ENCODE data around the gene DCAF7.

Gene DCAF7

GRCh38 chr17:63600569-63601438 lies 50.5 kb downstream of the DCAF7 start, which contains the start of gene TACO1:
TACO1 (plus strand) TSS chr17:63600895; CDS start chr17:63601084, 189 bp downstream.
- DNase-seq (ENCODE audit: low read depth in 2 of 2) = peak; percentile 88 to 89
- peak within 1 kb of the TSS; percentile 86 to 89 for H3K4me3 ChIP-seq (replicated peaks in 1 of 2; ENCODE audit: low read depth in 2 of 2, low read length in 2 of 2)
- TF ChIP-seq, protein P1, sequence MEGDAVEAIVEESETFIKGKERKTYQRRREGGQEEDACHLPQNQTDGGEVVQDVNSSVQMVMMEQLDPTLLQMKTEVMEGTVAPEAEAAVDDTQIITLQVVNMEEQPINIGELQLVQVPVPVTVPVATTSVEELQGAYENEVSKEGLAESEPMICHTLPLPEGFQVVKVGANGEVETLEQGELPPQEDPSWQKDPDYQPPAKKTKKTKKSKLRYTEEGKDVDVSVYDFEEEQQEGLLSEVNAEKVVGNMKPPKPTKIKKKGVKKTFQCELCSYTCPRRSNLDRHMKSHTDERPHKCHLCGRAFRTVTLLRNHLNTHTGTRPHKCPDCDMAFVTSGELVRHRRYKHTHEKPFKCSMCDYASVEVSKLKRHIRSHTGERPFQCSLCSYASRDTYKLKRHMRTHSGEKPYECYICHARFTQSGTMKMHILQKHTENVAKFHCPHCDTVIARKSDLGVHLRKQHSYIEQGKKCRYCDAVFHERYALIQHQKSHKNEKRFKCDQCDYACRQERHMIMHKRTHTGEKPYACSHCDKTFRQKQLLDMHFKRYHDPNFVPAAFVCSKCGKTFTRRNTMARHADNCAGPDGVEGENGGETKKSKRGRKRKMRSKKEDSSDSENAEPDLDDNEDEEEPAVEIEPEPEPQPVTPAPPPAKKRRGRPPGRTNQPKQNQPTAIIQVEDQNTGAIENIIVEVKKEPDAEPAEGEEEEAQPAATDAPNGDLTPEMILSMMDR (IDR thresholded peaks at IDR 0.05; ENCODE audit: low read depth, low read length) = no peak

DNA sequence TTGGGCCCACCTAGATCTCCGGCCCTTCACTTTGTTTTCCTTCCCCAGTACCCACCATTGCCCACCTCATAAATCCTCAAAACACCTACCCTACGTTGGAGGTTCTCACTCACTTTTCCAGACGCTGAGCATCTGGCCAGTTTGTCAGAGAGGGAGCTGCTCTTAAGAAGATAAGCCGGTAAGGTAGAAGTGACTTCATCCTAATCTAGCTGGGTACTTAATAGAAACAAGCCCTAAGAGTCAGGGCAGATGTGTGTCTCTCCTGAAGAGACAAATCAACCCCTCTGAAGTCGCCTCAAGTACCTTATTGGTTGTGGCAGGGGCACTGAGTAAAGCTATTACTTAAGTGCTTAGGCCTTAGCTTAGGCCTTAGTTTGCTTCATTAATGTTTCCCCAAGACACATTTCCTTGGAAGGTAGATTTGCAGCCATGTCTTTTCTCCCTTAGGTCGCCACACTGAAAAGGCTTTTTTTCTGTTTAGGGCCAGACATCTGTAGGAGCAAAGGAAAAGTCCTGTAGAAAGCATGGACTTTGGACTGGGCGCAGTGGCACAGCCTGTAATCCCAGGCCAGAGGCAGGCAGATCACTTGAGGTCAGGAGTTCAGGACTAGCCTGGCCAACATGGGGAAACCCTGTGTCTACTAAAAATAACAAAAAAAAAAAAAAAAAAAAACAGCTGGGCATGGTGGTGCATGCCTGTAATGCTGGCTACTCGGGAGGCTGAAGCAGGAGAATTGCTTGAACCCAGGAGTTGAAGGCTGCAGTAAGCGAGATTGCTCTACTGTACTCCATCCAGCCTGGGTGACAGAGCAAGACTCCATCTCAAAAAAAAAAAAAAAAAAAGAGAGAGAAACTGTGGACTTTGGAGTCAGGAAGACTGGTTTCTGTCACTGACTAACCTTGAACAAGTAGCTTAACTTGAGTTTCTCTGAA lies 51.4 kb downstream of the DCAF7 start:
- peak overlapping the region; percentile 86 to 89 for H3K4me3 ChIP-seq (replicated peaks in 1 of 2; ENCODE audit: low read depth in 2 of 2, low read length in 2 of 2)
- TF ChIP-seq, protein P1 (IDR thresholded peaks at IDR 0.05; ENCODE audit: low read depth, low read length) = no peak

DNA sequence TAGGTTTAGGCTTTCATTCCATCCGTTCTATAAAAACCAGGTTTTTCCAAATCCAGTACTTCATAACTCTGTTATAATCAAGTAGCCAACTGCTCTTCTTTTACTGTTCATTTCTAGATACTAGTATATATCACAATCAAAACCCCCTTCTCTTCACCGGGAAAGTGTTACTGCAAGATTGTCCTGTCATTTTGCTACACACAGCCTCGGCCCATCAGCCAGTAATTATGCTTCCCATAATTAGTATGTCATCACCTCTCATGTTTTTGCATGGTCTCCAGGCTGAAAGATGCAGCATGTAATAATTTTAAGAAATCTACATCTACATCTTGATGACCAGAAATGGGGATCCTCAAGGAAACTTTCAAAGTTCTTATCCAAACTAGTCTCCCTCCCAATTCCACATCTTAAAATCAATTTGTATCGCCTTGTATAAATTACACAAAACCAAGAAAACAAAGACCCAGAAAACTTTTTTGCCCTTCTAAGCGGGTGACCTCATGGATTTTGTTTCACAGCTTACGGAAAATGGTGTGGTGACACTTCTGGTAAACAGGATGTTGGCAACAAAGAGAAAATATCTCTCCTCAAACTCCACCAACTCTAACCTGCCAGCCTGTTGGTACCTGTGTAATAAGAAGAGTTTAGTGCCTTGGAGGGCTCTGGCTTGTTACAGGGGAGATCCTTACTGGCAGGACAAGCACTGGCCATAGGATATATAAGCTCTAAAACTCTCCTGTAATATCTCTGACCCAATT lies 59.7 kb downstream of the DCAF7 start:
- TF ChIP-seq, protein P1 (IDR thresholded peaks at IDR 0.05; ENCODE audit: low read depth, low read length) = no peak
- no peak for DNase-seq (ENCODE audit: low read depth in 2 of 2)
- H3K4me3 ChIP-seq (replicated peaks in 1 of 2; ENCODE audit: low read depth in 2 of 2, low read length in 2 of 2) = no peak overlapping the region

More for the DNA sequence above, 51.4 kb downstream of the DCAF7 start:
- peak; percentile 11 to 24 for DNase-seq (ENCODE audit: low read depth in 2 of 2)

GRCh38 chr17:63610854-63611253 lies 60.6 kb downstream of the DCAF7 start:
- no peak overlapping the region for H3K4me3 ChIP-seq (replicated peaks in 1 of 2; ENCODE audit: low read depth in 2 of 2, low read length in 2 of 2)
- TF ChIP-seq, protein P1 (IDR thresholded peaks at IDR 0.05; ENCODE audit: low read depth, low read length) = no peak
- DNase-seq (ENCODE audit: low read depth in 2 of 2) = no peak

- no peak for DNase-seq (ENCODE audit: low read depth in 2 of 2)
- TF ChIP-seq, protein P1 (IDR thresholded peaks at IDR 0.05; ENCODE audit: low read depth, low read length) = no peak
- no peak overlapping the region for H3K4me3 ChIP-seq (replicated peaks in 1 of 2; ENCODE audit: low read depth in 2 of 2, low read length in 2 of 2)
Measured at GRCh38 chr17:63611354-63611753, 61.1 kb downstream of the DCAF7 start.

- DNase-seq (ENCODE audit: low read depth in 2 of 2) = no peak
- no peak overlapping the region for H3K4me3 ChIP-seq (replicated peaks in 1 of 2; ENCODE audit: low read depth in 2 of 2, low read length in 2 of 2)
- TF ChIP-seq, protein P1 (IDR thresholded peaks at IDR 0.05; ENCODE audit: low read depth, low read length) = no peak
Measured at GRCh38 chr17:63613663-63614062, 63.4 kb downstream of the DCAF7 start.
